Body of pancreas (tissue), 4 donors: ENCODE results near the gene MYLK4.

Experiments
- POLR2A ChIP-seq, 3 donors: fragments of 450-650 bp; IDR thresholded peaks; one replicate each; pipeline ENCODE4 v1.6.1; 2016; ENCODE audit warnings: antibody characterized with exemption in 3 of 3, mild to moderate bottlenecking in 2 of 3
- TF ChIP-seq, protein P1 (sequence below), 7 experiments: fragments of 450-650 bp in 4 of 7; fragments of 200-600 bp in 3 of 7; sonication (generic) in 3 of 7; IDR thresholded peaks; one replicate each; pipeline ENCODE4 v1.5.1; 2016 to 2019; ENCODE audit warnings: antibody characterized with exemption in 7 of 7

DNA sequence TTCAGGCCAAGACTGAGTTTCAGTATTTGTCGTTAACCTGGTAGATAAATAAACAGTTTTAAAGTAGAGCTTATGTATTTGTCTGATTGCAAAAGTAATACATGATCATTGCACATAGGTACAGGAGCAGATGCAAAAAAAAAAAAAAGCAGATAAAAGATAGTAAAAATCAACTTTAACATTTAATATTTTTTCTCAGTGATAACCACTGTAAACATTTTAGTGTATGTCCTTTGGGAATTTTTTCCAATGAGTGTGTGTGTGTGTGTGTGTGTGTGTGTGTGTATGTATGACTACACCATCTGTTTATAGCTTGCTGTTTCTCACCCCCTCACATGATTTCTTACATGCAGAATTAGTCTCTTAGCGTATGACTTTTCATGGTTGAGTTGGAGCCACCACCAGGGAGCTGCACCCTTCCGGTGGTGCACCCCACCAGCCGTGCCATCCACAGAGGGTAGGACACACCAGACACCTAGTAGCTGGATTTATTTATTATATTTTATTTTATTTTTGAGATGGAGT is 40.8 kb upstream of the MYLK4 start:
- TF ChIP-seq, protein P1, sequence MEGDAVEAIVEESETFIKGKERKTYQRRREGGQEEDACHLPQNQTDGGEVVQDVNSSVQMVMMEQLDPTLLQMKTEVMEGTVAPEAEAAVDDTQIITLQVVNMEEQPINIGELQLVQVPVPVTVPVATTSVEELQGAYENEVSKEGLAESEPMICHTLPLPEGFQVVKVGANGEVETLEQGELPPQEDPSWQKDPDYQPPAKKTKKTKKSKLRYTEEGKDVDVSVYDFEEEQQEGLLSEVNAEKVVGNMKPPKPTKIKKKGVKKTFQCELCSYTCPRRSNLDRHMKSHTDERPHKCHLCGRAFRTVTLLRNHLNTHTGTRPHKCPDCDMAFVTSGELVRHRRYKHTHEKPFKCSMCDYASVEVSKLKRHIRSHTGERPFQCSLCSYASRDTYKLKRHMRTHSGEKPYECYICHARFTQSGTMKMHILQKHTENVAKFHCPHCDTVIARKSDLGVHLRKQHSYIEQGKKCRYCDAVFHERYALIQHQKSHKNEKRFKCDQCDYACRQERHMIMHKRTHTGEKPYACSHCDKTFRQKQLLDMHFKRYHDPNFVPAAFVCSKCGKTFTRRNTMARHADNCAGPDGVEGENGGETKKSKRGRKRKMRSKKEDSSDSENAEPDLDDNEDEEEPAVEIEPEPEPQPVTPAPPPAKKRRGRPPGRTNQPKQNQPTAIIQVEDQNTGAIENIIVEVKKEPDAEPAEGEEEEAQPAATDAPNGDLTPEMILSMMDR (IDR thresholded peaks at IDR 0.05) = no peak
- TF ChIP-seq POLR2A (IDR thresholded peaks at IDR 0.05) = no peak
